ENCODE data around the gene AURKAIP1. TPM values are rescaled to one million over a fixed set of nuclear protein-coding genes. Genes with fewer than 3 reads are reported as not detected.

AURKAIP1 gene
- total and polyA plus RNA-seq, 9 of the 15 experiments (the other 6 are each of a cell fraction or from before 2014, with no cell fraction given): 7.8 to 478 (median 92.0) TPM

DNA sequence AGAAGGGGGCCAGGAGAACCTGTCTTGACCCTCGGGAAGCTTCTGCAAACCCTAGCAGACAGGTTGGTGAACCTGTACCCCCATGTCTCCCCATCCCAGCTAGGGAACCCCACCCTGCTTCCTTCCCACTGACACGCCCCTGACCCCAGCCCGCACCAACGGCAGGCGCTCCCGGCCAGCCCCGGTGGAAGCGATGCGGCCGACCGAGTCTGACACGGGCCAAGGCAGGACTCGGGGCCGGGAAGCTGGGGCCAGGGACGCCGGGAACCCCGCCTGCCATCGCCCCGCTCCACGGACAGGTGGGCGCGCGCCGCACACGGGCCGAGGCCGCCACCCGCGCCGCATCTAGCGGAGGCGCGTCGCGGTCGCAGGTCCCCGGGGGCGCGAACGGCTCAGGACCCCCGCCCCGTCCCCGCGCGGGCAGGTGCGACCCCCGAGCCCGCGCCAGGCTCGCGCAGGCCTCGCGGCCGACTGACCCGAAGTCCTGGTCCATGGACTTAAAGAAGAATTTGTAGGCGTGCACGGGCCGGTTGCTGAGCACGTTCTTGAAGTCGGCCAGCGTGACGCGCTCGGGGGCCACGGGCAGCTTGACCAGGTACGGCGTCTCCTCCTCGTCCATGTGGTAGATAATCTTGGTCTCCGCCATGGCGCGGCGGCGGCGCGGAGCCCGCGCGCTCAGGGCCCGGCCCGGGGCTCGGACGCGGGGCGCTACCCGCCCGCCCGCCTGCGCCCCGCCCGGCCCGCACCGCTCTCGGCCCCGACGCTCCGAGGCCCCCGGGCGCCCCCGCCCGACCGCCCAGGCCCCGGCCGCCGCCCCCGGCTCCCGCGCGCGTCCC is 26.4 kb downstream of the AURKAIP1 start (continued):
- TF ChIP-seq, protein P1, sequence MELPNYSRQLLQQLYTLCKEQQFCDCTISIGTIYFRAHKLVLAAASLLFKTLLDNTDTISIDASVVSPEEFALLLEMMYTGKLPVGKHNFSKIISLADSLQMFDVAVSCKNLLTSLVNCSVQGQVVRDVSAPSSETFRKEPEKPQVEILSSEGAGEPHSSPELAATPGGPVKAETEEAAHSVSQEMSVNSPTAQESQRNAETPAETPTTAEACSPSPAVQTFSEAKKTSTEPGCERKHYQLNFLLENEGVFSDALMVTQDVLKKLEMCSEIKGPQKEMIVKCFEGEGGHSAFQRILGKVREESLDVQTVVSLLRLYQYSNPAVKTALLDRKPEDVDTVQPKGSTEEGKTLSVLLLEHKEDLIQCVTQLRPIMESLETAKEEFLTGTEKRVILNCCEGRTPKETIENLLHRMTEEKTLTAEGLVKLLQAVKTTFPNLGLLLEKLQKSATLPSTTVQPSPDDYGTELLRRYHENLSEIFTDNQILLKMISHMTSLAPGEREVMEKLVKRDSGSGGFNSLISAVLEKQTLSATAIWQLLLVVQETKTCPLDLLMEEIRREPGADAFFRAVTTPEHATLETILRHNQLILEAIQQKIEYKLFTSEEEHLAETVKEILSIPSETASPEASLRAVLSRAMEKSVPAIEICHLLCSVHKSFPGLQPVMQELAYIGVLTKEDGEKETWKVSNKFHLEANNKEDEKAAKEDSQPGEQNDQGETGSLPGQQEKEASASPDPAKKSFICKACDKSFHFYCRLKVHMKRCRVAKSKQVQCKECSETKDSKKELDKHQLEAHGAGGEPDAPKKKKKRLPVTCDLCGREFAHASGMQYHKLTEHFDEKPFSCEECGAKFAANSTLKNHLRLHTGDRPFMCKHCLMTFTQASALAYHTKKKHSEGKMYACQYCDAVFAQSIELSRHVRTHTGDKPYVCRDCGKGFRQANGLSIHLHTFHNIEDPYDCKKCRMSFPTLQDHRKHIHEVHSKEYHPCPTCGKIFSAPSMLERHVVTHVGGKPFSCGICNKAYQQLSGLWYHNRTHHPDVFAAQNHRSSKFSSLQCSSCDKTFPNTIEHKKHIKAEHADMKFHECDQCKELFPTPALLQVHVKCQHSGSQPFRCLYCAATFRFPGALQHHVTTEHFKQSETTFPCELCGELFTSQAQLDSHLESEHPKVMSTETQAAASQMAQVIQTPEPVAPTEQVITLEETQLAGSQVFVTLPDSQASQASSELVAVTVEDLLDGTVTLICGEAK (IDR thresholded peaks at IDR 0.05): 0 out of 2 replicates have a peak, but pooled peaks have one; percentile 42
- TF ChIP-seq, protein P1 (CRISPR knock-in tag; IDR thresholded peaks at IDR 0.05): no peak
- TF ChIP-seq, protein P2, sequence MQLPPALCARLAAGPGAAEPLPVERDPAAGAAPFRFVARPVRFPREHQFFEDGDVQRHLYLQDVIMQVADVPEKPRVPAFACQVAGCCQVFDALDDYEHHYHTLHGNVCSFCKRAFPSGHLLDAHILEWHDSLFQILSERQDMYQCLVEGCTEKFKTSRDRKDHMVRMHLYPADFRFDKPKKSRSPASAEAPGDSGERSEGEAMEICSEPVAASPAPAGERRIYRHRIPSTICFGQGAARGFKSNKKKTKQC (CRISPR knock-in tag; IDR thresholded peaks at IDR 0.05): no peak
- TF ChIP-seq, protein P3, sequence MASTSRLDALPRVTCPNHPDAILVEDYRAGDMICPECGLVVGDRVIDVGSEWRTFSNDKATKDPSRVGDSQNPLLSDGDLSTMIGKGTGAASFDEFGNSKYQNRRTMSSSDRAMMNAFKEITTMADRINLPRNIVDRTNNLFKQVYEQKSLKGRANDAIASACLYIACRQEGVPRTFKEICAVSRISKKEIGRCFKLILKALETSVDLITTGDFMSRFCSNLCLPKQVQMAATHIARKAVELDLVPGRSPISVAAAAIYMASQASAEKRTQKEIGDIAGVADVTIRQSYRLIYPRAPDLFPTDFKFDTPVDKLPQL (IDR thresholded peaks at IDR 0.05; ENCODE audit: extremely low read depth, insufficient read length): no peak
- TF ChIP-seq PHF8 (IDR thresholded peaks at IDR 0.05; ENCODE audit: borderline replicate concordance, low read length): peak; percentile 5; the same call in 1 of the 2 replicates
- no peak for TF ChIP-seq CBX2 (IDR thresholded peaks at IDR 0.05; ENCODE audit: insufficient read depth, low read length, poor library complexity, severe bottlenecking)
- TF ChIP-seq, protein P4, sequence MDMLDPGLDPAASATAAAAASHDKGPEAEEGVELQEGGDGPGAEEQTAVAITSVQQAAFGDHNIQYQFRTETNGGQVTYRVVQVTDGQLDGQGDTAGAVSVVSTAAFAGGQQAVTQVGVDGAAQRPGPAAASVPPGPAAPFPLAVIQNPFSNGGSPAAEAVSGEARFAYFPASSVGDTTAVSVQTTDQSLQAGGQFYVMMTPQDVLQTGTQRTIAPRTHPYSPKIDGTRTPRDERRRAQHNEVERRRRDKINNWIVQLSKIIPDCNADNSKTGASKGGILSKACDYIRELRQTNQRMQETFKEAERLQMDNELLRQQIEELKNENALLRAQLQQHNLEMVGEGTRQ (CRISPR knock-in tag; IDR thresholded peaks at IDR 0.05): no peak
- no peak for TF ChIP-seq HMG20B (CRISPR knock-in tag; IDR thresholded peaks at IDR 0.05)
- TF ChIP-seq MCM2 (IDR thresholded peaks at IDR 0.05; ENCODE audit: low read depth): no peak
- no peak for TF ChIP-seq MEF2D (tag; conservative IDR thresholded peaks at IDR 0.05; ENCODE audit: low read depth)
- TF ChIP-seq FOXA3 (CRISPR knock-in tag; conservative IDR thresholded peaks at IDR 0.05 in 1 of 2, IDR thresholded peaks at IDR 0.05 in 1 of 2): no peak
- no peak for TF ChIP-seq MAFF (IDR thresholded peaks at IDR 0.05; ENCODE audit: low read length)
- no peak for TF ChIP-seq HSF4 (CRISPR knock-in tag; IDR thresholded peaks at IDR 0.05; ENCODE audit: borderline replicate concordance)
- no peak for TF ChIP-seq ZNF24 (IDR thresholded peaks at IDR 0.05)

All from K562 (cell line).